ENCODE data around the gene PCDH10.

- TF ChIP-seq SNRNP70 (optimal IDR thresholded peaks at IDR 0.05; ENCODE audit: low read depth, low read length) = no peak
- TF ChIP-seq JUN (IDR thresholded peaks at IDR 0.05; ENCODE audit: borderline replicate concordance, low read depth, low read length) = no peak
- no peak for TF ChIP-seq JUN (CRISPR knock-in tag; IDR thresholded peaks at IDR 0.05; ENCODE audit: borderline replicate concordance)
- TF ChIP-seq, protein P1, sequence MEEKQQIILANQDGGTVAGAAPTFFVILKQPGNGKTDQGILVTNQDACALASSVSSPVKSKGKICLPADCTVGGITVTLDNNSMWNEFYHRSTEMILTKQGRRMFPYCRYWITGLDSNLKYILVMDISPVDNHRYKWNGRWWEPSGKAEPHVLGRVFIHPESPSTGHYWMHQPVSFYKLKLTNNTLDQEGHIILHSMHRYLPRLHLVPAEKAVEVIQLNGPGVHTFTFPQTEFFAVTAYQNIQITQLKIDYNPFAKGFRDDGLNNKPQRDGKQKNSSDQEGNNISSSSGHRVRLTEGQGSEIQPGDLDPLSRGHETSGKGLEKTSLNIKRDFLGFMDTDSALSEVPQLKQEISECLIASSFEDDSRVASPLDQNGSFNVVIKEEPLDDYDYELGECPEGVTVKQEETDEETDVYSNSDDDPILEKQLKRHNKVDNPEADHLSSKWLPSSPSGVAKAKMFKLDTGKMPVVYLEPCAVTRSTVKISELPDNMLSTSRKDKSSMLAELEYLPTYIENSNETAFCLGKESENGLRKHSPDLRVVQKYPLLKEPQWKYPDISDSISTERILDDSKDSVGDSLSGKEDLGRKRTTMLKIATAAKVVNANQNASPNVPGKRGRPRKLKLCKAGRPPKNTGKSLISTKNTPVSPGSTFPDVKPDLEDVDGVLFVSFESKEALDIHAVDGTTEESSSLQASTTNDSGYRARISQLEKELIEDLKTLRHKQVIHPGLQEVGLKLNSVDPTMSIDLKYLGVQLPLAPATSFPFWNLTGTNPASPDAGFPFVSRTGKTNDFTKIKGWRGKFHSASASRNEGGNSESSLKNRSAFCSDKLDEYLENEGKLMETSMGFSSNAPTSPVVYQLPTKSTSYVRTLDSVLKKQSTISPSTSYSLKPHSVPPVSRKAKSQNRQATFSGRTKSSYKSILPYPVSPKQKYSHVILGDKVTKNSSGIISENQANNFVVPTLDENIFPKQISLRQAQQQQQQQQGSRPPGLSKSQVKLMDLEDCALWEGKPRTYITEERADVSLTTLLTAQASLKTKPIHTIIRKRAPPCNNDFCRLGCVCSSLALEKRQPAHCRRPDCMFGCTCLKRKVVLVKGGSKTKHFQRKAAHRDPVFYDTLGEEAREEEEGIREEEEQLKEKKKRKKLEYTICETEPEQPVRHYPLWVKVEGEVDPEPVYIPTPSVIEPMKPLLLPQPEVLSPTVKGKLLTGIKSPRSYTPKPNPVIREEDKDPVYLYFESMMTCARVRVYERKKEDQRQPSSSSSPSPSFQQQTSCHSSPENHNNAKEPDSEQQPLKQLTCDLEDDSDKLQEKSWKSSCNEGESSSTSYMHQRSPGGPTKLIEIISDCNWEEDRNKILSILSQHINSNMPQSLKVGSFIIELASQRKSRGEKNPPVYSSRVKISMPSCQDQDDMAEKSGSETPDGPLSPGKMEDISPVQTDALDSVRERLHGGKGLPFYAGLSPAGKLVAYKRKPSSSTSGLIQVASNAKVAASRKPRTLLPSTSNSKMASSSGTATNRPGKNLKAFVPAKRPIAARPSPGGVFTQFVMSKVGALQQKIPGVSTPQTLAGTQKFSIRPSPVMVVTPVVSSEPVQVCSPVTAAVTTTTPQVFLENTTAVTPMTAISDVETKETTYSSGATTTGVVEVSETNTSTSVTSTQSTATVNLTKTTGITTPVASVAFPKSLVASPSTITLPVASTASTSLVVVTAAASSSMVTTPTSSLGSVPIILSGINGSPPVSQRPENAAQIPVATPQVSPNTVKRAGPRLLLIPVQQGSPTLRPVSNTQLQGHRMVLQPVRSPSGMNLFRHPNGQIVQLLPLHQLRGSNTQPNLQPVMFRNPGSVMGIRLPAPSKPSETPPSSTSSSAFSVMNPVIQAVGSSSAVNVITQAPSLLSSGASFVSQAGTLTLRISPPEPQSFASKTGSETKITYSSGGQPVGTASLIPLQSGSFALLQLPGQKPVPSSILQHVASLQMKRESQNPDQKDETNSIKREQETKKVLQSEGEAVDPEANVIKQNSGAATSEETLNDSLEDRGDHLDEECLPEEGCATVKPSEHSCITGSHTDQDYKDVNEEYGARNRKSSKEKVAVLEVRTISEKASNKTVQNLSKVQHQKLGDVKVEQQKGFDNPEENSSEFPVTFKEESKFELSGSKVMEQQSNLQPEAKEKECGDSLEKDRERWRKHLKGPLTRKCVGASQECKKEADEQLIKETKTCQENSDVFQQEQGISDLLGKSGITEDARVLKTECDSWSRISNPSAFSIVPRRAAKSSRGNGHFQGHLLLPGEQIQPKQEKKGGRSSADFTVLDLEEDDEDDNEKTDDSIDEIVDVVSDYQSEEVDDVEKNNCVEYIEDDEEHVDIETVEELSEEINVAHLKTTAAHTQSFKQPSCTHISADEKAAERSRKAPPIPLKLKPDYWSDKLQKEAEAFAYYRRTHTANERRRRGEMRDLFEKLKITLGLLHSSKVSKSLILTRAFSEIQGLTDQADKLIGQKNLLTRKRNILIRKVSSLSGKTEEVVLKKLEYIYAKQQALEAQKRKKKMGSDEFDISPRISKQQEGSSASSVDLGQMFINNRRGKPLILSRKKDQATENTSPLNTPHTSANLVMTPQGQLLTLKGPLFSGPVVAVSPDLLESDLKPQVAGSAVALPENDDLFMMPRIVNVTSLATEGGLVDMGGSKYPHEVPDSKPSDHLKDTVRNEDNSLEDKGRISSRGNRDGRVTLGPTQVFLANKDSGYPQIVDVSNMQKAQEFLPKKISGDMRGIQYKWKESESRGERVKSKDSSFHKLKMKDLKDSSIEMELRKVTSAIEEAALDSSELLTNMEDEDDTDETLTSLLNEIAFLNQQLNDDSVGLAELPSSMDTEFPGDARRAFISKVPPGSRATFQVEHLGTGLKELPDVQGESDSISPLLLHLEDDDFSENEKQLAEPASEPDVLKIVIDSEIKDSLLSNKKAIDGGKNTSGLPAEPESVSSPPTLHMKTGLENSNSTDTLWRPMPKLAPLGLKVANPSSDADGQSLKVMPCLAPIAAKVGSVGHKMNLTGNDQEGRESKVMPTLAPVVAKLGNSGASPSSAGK (IDR thresholded peaks at IDR 0.05) = no peak
- no peak for TF ChIP-seq NR2C1 (IDR thresholded peaks at IDR 0.05)
- TF ChIP-seq NR2C1 (tag; IDR thresholded peaks at IDR 0.05) = no peak
Observed at GRCh38 chr4:133152831-133153481, 3.9 kb downstream of the PCDH10 start.

Measured in K562 (cell line).